NCI-H128 (cell line): ENCODE results near the gene SEPTIN12.

Experiments used
- DNase-seq: peaks from one replicate; lab custom pipeline; 2025; ENCODE audit not compliant: unreplicated experiment; lab: John Stamatoyannopoulos, UW

Gene SEPTIN12

GRCh38 chr16:4733211-4733742 is 54.9 kb downstream of the SEPTIN12 start:
- DNase-seq, result no peak

- DNase-seq, result no peak
Measured at GRCh38 chr16:4729876-4730275, 58.3 kb downstream of the SEPTIN12 start.

- no peak for DNase-seq
Measured at GRCh38 chr16:4728676-4729075, 59.5 kb downstream of the SEPTIN12 start.
